SU-DHL-6 (cell line): Measurements from ENCODE around the gene PHACTR3.
"Not testable (repeated sequence)": the region's sequence is repeated elsewhere in the genome, so short reads cannot be mapped to it uniquely, and the experiment has no call there.

Source experiments
- H2AFZ ChIP-seq: fragments of 200-600 bp; sonication (generic); 2 replicates; pipeline ENCODE4 v1.6.1; 2014; ENCODE audit warnings: low read depth, mild to moderate bottlenecking, moderate library complexity, mixed read lengths, antibody characterized with exemption, low read length; ENCODE audit not compliant: severe bottlenecking
- H3F3A ChIP-seq: fragments of 200-600 bp; shearing (Covaris generic); 2 replicates; pipeline ENCODE4 v1.6.0; 2016; ENCODE audit warnings: antibody characterized with exemption, mild to moderate bottlenecking; ENCODE audit not compliant: insufficient read depth
- H3K27ac ChIP-seq: fragments of 200-600 bp; sonication (generic); 2 replicates; pipeline ENCODE4 v1.5.1; 2016; ENCODE audit warnings: low read depth, mild to moderate bottlenecking, low read length, moderate library complexity, mixed read lengths
- H3K27me3 ChIP-seq: fragments of 200-600 bp; sonication (generic), shearing (Covaris generic); 2 replicates; pipeline ENCODE4 v1.6.0; 2014; ENCODE audit warnings: mild to moderate bottlenecking, low read length
- H3K36me3 ChIP-seq: fragments of 200-600 bp; sonication (generic); 2 replicates; pipeline ENCODE4 v1.6.1; 2014; ENCODE audit warnings: mild to moderate bottlenecking, low read length, mixed read lengths
- H3K4me2 ChIP-seq: fragments of 300-600, 200-600 bp; shearing (Covaris generic), sonication (generic); 2 replicates; pipeline ENCODE4 v1.6.0; 2014; ENCODE audit warnings: low read length, low read depth, mild to moderate bottlenecking; ENCODE audit not compliant: poor library complexity, severe bottlenecking
- H3K4me3 ChIP-seq: fragments of 200-600 bp; sonication (generic); 2 replicates; pipeline ENCODE4 v1.5.1; 2014; ENCODE audit warnings: antibody characterized with exemption, low read length, mild to moderate bottlenecking, mixed read lengths; ENCODE audit not compliant: insufficient read depth, poor library complexity, severe bottlenecking
- H3K79me2 ChIP-seq: fragments of 200-600 bp; sonication (generic); 2 replicates; pipeline ENCODE4 v1.6.1; 2014; ENCODE audit warnings: mild to moderate bottlenecking, low read length, moderate library complexity; ENCODE audit not compliant: insufficient read depth
- H3K9ac ChIP-seq: fragments of 200-600 bp; sonication (generic); 2 replicates; pipeline ENCODE4 v1.7.0; 2014; ENCODE audit warnings: mild to moderate bottlenecking, low read length
- H3K9me2 ChIP-seq: fragments of 200-600 bp; sonication (generic); replicated peaks from 2 replicates; pipeline ENCODE4 v1.6.1; 2014; ENCODE audit warnings: low read length; ENCODE audit not compliant: insufficient read depth
- H3K9me3 ChIP-seq: fragments of 200-600 bp; sonication (generic); 2 replicates; pipeline ENCODE4 v1.6.1; 2014; ENCODE audit warnings: low read length, mixed read lengths; ENCODE audit not compliant: insufficient read depth
- H4K20me1 ChIP-seq: fragments of 200-600 bp; sonication (generic); 2 replicates; pipeline ENCODE4 v1.6.1; 2014; ENCODE audit warnings: low read depth, mild to moderate bottlenecking, antibody characterized with exemption, low read length, moderate library complexity, mixed read lengths
- EZH2phosphoT487 ChIP-seq: fragments of 200-600 bp; sonication (generic), shearing (Covaris generic); conservative IDR thresholded peaks from 2 replicates; pipeline ENCODE4 v1.6.1; 2018; ENCODE audit warnings: mild to moderate bottlenecking, antibody characterized with exemption, low read length, moderate library complexity, mixed read lengths
- TF ChIP-seq, protein P1 (sequence below): fragments of 200-600 bp; sonication (generic); IDR thresholded peaks from one replicate; pipeline ENCODE4 v1.5.1; 2017; ENCODE audit warnings: antibody characterized with exemption, mild to moderate bottlenecking, low read length, moderate library complexity; ENCODE audit not compliant: insufficient read depth, poor library complexity, severe bottlenecking

PHACTR3 gene

DNA sequence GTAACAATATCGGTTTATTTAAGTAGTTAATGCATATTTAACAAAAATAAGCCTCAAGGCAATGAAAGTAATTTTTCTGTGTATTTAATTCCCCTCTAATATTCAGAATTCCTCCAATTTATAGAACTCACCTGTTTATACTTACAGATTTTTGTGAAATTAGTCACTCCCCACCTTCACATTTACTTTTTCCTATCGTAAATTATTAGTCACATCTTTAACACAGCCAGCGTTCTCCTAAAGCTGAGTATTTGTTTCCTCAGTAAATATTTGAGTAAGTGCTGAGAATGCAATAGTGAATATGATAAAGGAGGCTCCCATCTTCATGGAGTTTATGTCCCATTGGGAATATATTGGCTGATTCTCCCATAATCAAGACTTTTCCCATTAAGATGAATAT is 241.1 kb downstream of the PHACTR3 start:
- Histone ChIP-seq H3K79me2 (no peaks in the 10 kb centered on the region), H3K27me3 (no peaks in the 10 kb centered on the region), H3K36me3 (no peaks in the 10 kb centered on the region), H3K27ac (no peak overlapping the region), H4K20me1 (no peaks in the 10 kb centered on the region), H3K4me3 (no peak overlapping the region), H3K9ac (no peak overlapping the region), H3F3A (no peaks in the 10 kb centered on the region), H3K9me2 (no peaks in the 10 kb centered on the region), H3K9me3 (no peaks in the 10 kb centered on the region), H3K4me2 (no peak overlapping the region), H2AFZ (no peak overlapping the region)
- TF ChIP-seq, protein P1, sequence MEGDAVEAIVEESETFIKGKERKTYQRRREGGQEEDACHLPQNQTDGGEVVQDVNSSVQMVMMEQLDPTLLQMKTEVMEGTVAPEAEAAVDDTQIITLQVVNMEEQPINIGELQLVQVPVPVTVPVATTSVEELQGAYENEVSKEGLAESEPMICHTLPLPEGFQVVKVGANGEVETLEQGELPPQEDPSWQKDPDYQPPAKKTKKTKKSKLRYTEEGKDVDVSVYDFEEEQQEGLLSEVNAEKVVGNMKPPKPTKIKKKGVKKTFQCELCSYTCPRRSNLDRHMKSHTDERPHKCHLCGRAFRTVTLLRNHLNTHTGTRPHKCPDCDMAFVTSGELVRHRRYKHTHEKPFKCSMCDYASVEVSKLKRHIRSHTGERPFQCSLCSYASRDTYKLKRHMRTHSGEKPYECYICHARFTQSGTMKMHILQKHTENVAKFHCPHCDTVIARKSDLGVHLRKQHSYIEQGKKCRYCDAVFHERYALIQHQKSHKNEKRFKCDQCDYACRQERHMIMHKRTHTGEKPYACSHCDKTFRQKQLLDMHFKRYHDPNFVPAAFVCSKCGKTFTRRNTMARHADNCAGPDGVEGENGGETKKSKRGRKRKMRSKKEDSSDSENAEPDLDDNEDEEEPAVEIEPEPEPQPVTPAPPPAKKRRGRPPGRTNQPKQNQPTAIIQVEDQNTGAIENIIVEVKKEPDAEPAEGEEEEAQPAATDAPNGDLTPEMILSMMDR: no peak
- no peak for TF ChIP-seq EZH2phosphoT487

DNA sequence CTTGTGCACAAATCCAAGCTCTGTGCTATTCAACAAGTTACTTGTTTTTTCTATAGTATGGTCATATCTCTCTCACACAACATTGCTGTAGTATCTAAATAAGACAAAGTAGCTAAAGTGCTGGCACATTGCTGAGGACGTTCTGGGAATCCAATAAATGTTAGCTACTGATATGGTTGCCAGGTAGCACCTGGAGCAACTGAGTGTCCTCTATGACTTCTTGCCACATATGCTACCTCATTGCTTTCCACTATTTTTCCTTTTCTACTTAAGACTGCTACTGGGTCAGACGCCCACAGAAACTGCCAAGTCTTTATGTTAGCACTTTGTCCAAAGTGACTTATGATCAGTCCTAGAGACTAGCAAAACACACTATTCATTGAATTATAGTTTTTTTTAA is 243.8 kb downstream of the PHACTR3 start:
- Histone ChIP-seq H3K27me3 (no peaks in the 10 kb centered on the region), H3K4me2 (no peak overlapping the region), H4K20me1 (no peaks in the 10 kb centered on the region), H3K79me2 (no peaks in the 10 kb centered on the region), H3K9ac (no peak overlapping the region), H3K9me2 (no peaks in the 10 kb centered on the region), H3K27ac (no peak overlapping the region), H3F3A (no peaks in the 10 kb centered on the region), H3K36me3 (no peaks in the 10 kb centered on the region), H2AFZ (no peak overlapping the region), H3K9me3 (no peaks in the 10 kb centered on the region), H3K4me3 (no peak overlapping the region)
- TF ChIP-seq, protein P1: no peak
- no peak for TF ChIP-seq EZH2phosphoT487

DNA sequence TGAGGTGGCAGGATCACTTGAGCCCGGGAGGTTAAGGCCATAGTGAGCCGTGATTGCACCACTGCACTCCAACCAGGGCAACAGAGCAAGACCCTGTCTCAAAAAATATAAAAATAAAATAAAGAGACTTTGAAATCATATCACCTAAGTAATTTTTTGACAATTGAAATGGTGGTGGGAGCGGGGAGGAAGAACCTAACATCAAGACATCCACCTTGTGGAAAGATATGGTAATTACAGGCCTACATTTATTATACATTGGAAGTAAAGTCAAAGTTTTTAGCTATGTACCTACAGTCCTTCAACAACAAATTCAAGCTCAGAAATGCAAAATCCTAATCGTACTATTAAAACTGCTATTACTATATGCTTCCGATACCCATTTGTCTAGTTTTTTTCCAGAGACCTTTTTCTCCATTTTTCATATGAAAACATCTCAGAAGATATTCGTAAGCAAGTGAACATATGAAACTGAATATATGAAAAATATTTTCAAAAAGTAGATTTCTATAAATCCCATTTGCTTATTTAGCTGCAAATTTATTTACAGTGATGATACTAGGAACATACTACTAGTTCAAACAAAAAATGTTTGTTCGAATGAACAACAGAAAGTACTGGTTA is 245.8 kb downstream of the PHACTR3 start:
- Histone ChIP-seq H2AFZ (no peak overlapping the region), H3K9me3 (no peaks in the 10 kb centered on the region), H3K27ac (no peak overlapping the region), H3K27me3 (no peaks in the 10 kb centered on the region), H4K20me1 (no peaks in the 10 kb centered on the region), H3K9me2 (no peaks in the 10 kb centered on the region), H3K36me3 (no peaks in the 10 kb centered on the region), H3K4me2 (no peak overlapping the region), H3K9ac (no peak overlapping the region), H3F3A (no peaks in the 10 kb centered on the region), H3K79me2 (no peaks in the 10 kb centered on the region), H3K4me3 (no peak overlapping the region)
- no peak for TF ChIP-seq EZH2phosphoT487
- TF ChIP-seq, protein P1: peak; percentile 40

DNA sequence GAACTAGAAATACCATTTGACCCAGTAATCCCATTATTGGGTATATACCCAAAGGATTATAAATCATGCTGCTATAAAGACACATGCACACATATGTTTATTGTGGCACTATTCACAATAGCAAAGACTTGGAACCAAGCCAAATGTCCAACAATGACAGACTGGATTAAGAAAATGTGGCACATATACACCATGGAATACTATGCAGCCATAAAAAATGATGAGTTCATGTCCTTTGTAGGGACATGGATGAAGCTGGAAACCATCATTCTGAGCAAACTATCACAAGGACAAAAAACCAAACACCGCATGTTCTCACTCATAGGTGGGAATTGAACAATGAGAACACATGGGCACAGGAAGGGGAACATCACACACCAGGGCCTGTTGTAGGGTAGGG is 252.2 kb downstream of the PHACTR3 start:
- H3K27me3 ChIP-seq, H3K27ac ChIP-seq, H3K4me3 ChIP-seq, H3K9ac ChIP-seq, H3K36me3 ChIP-seq, H3K9me3 ChIP-seq, H2AFZ ChIP-seq, H3K4me2 ChIP-seq, H3K9me2 ChIP-seq, H3F3A ChIP-seq, H4K20me1 ChIP-seq, H3K79me2 ChIP-seq: not testable (repeated sequence)

DNA sequence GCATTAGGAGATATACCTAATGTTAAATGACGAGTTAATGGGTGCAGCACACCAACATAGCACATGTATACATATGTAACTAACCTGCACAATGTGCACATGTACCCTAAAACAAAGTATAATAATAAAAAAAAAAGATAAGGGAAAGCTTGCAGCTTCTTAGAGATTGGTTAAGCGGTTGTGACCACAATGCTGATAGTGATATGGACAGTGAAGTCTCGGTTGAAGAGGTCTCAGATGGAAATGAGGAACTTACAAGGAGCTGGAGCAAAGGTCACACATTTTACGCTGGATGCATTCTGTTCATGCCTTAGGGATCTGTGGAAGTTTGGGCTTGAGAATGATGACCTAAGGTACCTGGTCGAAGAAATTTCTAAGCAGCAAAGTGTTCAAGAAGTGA is 252.6 kb downstream of the PHACTR3 start:
- H3K4me2 ChIP-seq, H3K4me3 ChIP-seq, H3F3A ChIP-seq, H3K36me3 ChIP-seq, H3K9me3 ChIP-seq, H3K9ac ChIP-seq, H4K20me1 ChIP-seq, H3K9me2 ChIP-seq, H3K27me3 ChIP-seq, H2AFZ ChIP-seq, H3K79me2 ChIP-seq, H3K27ac ChIP-seq: not testable (repeated sequence)
